GM21619 (cell line): ENCODE measurements around the gene ZCCHC3.
"Not testable (repeated sequence)": the region's sequence is repeated elsewhere in the genome, so short reads cannot be mapped to it uniquely, and the experiment has no call there.

Source experiments
- ATAC-seq: cut with Tn5 transposase; IDR thresholded peaks from one replicate; pipeline ENCODE4 v1.9.1; 2021; ENCODE audit not compliant: unreplicated experiment

Gene ZCCHC3

DNA sequence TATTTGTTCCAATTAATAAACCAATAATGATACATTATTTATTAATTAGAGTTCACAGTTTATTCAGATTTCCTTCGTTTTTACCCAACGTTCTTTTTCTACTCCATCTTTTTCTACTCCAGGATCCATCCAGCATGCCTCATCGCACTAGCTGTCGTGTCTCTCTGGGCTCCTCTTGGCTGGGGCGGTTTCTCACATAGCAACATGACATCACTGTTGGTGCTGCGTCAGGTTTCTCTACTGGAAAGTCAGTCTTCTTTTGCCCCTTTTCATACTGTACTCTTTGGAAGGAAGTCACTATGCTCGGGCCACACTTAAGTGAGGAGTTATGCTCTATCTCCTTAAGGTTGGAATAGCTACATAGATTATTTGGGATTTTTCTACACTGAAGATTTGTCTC is 14.2 kb downstream of the ZCCHC3 start:
- no peak for ATAC-seq

DNA sequence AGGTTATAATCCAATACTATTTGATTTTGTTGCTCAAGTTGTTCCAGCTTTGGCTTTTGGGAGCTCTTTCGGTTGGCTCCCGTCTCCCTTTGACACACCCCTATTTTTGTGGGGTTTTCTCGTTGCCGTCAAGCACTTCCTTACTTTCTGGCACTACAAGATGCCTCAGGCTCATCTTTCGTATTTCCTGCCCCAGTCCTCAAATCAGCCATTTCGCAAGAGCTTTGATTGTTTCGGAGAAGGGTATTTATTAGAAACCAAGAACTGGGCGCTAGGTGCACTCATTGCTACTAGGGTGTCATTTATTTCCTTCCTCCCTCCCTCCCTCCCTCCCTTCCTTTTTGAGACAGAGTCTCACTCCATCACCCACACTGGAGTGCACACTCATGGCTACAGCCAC is 14.7 kb downstream of the ZCCHC3 start:
- ATAC-seq, result no peak

DNA sequence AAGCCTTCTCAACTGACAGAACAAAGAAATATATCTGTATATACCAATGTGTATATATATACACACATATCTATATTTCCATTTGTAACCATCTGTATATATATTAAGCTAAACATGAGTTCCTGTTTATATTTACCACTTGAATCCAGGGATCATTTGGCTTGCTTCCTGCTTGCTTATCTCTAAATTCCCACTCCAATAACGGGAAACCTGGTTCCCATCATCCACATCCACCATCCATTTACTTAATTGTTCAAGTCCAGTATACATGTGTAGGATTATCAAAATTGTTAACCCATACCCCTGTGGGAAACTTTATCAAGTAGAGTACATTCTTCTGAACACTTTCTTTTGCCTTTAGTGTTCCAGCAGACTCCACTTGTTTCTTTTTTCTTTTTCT is 15.5 kb downstream of the ZCCHC3 start:
- no peak for ATAC-seq

DNA sequence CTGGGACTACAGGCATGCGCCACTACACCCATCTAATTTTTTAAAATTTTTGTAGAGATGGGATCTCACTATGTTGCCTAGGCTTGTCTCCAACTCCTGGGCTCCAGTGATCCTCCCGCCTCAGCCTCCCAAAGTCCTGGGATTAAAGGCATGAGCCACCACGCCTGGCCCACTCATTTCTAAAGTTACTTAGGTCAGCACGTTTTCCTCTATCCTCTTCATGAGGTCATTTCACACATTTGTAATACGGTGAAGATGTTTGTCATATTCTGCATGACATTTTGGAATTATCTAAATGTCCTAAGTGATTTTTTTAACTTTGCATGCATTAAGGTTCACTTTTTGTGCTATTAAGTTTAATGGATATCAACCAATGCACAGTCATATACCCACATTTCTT is 16.0 kb downstream of the ZCCHC3 start:
- no peak for ATAC-seq

DNA sequence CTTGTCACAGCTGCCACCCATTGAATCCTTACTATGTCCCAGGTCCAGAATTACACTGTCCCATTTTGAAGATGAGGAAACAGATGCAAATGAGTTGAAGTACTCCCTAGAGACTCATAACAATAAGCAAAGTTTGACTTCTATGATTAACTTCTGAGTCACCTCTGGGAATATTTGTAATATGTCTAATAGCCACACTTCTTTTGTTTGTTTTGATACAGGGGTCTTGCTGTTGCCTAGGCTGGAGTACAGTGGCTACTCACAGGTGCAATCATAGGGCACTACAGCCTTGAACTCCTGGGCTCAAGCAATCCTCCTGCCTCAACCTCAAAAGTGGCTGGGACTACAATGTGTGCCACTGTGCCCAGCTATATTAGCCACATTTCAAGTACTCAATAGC is 16.6 kb downstream of the ZCCHC3 start:
- no peak for ATAC-seq

DNA sequence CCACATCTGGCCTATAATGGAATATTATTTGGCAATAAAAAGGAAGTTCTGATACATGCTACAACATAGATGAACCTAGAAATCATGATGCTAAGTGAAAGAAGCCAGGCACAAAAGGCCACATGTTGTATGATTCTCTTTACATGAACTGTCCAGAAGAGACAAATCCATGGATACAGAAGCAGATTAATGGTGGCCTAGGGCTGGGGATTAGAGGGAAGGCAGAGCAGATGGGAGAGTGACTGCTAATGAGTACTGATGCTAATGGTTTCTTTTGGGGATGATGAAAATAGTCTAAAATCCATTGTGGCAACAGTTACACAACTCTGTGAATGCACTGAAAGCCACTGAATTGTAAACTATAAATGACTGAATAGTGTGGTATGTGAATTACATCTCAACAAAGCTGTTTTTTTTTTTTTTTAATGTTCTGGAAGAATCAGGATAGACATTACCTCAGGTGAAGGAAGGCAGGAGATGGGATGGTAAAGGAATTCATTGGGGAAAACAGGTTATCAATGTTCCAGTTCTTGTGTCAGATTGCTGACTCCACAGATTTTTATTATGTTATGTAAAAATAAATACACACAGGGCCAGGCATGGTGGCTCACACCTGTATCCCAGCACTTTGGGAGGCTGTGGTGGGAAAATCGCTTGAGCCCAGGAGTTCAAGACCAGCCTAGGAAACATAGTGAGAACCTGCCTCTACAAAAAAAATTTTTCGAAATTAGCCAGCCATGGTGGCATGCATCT is 19.1 kb downstream of the ZCCHC3 start:
- ATAC-seq, result no peak

GRCh38 chr20:324177-325044 is 27.0 kb downstream of the ZCCHC3 start:
- peak; percentile 45 for ATAC-seq

GRCh38 chr20:325045-325888 is 27.9 kb downstream of the ZCCHC3 start, which contains the start of gene SOX12:
TSS of gene SOX12 (plus strand) at chr20:325552. CDS start at chr20:325925, 373 bp downstream.
- peak; percentile 69 for ATAC-seq

- peak; percentile 5 for ATAC-seq
Observed at GRCh38 chr20:325889-326644, 28.7 kb downstream of the ZCCHC3 start.

DNA sequence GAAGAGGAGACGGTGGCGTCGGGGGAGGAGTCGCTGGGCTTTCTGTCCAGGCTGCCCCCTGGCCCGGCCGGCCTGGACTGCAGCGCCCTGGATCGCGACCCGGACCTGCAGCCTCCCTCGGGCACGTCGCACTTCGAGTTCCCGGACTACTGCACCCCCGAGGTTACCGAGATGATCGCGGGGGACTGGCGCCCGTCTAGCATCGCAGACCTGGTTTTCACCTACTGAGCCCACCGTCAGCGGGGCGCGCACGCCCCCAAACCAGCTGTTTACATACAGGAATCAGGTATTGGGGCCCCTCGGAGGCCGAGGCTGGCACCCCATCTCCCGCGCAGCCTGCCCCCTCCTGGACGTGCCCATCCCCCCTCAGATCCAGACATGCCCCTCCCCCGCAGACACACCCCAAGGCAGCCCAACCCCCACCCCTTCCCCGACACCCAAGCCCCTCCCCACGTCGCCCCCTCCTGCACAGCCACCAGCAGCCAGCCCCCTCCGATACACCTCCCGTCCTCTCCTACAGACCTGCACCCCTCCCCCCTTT is 29.3 kb downstream of the ZCCHC3 start:
- ATAC-seq, result no peak

DNA sequence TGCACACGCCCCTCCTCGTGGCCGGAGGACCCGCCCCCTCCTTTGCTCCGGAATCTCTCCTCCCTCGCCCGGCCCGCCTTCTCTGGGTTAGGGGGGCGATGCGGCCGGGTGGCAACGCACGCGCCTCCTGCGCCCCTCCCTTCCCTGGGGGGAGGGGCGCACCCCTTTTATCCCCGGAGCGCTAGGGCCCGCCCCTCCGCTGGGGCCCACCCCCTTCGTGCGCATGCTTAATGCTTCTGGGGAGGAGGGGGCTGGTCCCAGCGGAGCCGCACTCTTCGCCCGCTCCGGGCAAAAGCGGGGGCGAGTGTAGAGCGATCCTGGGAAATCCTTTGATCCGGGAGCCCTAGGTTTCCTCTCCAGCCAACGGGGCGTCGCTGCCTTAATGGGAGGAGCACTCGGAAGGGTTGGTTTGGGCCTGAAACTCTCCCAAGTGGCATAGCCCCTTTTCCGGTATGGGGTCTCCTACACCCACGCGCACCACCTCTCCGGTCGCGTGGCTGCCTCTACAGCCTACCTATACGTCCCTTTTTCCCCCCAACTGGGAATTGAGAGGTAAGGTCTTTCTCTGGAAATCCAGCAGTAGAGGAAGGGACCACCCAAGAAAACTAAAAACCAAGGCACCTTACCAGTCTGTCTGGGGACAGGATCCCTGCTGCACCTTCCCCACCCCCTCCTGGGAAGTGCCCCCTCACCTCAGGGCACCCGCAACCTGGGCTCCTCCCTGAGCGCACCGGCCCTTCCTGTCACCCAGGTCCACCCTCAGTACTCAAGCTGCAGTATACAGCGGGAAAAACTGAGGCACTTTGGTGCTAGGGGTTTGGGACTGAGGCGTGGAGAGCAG is 30.0 kb downstream of the ZCCHC3 start:
- no peak for ATAC-seq

GRCh38 chr20:328027-328974 is 30.9 kb downstream of the ZCCHC3 start:
- ATAC-seq, result no peak

GRCh38 chr20:328975-329695 is 31.8 kb downstream of the ZCCHC3 start:
- no peak for ATAC-seq

- ATAC-seq, result no peak
Observed at GRCh38 chr20:329851-330232, 32.5 kb downstream of the ZCCHC3 start.

DNA sequence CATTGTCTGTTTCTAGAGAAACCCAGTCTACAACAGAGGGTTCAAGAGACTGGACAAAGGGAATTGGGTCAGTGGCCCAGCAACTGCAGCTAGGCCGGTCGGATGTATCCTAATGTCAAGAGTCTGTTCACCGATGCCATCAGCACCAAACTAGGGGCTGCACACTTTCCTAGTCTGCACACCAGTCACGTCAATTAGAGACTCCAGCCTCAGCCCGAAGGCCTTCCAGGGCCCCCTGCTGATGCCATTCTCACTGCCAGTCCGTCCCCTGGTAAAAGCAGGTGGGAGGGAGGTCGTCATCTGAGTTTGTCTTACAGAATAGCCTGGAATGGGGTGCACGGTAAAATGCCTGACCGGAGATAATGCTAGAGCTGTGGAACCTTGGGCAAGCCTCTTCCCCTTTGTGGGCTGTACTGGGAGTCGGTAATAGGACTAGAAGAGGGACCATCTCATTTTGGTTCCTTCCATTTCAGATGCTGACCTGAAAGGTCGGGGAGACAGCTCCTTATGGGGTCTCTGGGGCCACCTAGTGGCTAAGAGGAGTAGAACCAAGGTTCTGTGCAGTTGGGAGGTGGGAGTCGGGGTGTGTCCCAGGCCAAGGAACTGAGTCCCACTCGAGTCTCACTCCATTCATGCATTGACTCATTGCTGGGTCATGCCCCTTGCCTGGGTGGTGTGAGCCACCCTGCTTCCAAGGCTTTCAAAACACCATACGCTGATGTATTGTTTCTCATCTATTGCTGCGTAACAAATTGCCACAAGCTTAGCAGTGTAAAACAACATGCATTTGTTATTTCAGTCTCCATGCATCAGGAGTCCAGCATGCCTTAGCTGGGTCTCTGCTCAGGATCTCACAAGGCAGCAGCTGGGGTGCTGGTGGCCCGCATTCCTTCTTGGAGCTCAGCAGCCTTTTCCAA is 33.1 kb downstream of the ZCCHC3 start:
- ATAC-seq, result no peak

- ATAC-seq, result no peak
Observed at GRCh38 chr20:334578-334977, 37.2 kb downstream of the ZCCHC3 start.

DNA sequence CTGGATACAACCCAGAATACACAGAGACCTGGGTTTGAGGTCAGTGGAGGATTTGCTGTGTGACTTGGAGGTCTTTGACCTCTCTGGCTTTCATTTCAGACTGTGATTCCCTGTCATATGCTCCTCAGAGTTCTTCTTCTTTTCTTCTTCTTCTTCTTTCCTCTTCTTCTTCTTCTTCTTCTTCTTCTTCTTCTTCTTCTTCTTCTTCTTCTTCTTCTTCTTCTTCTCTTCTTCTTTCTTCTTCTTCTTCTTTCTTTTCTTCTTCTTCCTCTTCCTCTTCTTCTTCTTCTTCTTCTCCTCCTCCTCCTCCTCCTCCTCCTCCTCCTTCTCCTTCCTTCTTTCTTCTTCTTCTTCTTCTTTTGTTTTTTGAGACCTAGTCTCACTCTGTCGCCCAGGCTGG is 38.7 kb downstream of the ZCCHC3 start:
- not testable (repeated sequence) for ATAC-seq
